HepG2 (cell line): ENCODE data around the gene CACNA1H. TPM values are rescaled to one million over a fixed set of nuclear protein-coding genes. Genes with fewer than 3 reads are reported as not detected.

Experiments used
- CTCF ChIP-seq: sonication (generic); formaldehyde crosslinking; IDR thresholded peaks from 2 replicates; pipeline ENCODE4 v1.5.0; 2020; ENCODE audit warnings: mild to moderate bottlenecking, missing genetic modification reagents, moderate library complexity
- FOXA1 ChIP-seq, 2 experiments: fragments of 450-650 bp in 1 of 2; sonication (generic) in 1 of 2; formaldehyde crosslinking in 1 of 2; IDR thresholded peaks; 2 replicates each; pipeline versions ENCODE4 v1.4.0 to v1.6.1; 2016 to 2020; ENCODE audit warnings: missing genetic modification reagents in 1 of 2
- GPN1 ChIP-seq: sonication (generic); formaldehyde crosslinking; IDR thresholded peaks from 2 replicates; pipeline ENCODE4 v1.5.1; 2020; ENCODE audit warnings: missing genetic modification reagents, borderline replicate concordance
- HDAC6 ChIP-seq: fragments of 200-600 bp; sonication (generic); IDR thresholded peaks from 2 replicates; pipeline ENCODE4 v1.7.0; 2017; ENCODE audit warnings: mild to moderate bottlenecking, antibody characterized with exemption, low read length, low read depth
- LRRFIP1 ChIP-seq: sonication (generic); formaldehyde crosslinking; conservative IDR thresholded peaks from 2 replicates; pipeline ENCODE4 v1.4.0; 2020; ENCODE audit warnings: missing genetic modification reagents
- NFE2 ChIP-seq: sonication (generic); formaldehyde crosslinking; IDR thresholded peaks from 2 replicates; pipeline ENCODE4 v1.4.0; 2020; ENCODE audit warnings: missing genetic modification reagents
- NR1H2 ChIP-seq: sonication (generic); formaldehyde crosslinking; IDR thresholded peaks from 2 replicates; pipeline ENCODE4 v1.8.1; 2022; ENCODE audit warnings: low read depth, missing genetic modification reagents, borderline replicate concordance
- PAXIP1 ChIP-seq: sonication (generic); formaldehyde crosslinking; conservative IDR thresholded peaks from 2 replicates; pipeline ENCODE4 v1.4.0; 2020; ENCODE audit warnings: mild to moderate bottlenecking, missing genetic modification reagents, moderate library complexity
- ZNF703 ChIP-seq: sonication (generic); formaldehyde crosslinking; IDR thresholded peaks from 2 replicates; pipeline ENCODE4 v1.5.1; 2020; ENCODE audit warnings: missing genetic modification reagents, mild to moderate bottlenecking, moderate library complexity, borderline replicate concordance
- ZNF747 ChIP-seq: sonication (generic); formaldehyde crosslinking; IDR thresholded peaks from 2 replicates; pipeline ENCODE4 v1.8.1; 2023; ENCODE audit warnings: missing genetic modification reagents, mild to moderate bottlenecking, borderline replicate concordance
- polyA plus RNA-seq, 8 experiments: library from polyadenylated mRNA; depleted of rRNA in 3 of 8; stranded (reverse) in 7 of 8; unstranded in 1 of 8; fragments of >200 nt; fragmentation: Illumina TruSeq in 4 of 8; extraction: Trizol in 4 of 8; gene quantifications; 2 replicates each; pipeline versions ENCODE4 v1.2.1 to v1.2.3, GENCODE V29; 2011 to 2016; ENCODE audit warnings: low read depth in 4 of 8, missing spikeins in 1 of 8, mixed read lengths in 1 of 8; ENCODE audit not compliant: insufficient read depth in 1 of 8
- total RNA-seq, 5 experiments: library from RNA; depleted of rRNA; stranded (reverse); fragments of >200 nt; fragmentation: Illumina TruSeq; extraction: Trizol; gene quantifications; 2 replicates each; pipeline ENCODE4 v1.2.3, GENCODE V29; 2016; ENCODE audit warnings: low read depth in 1 of 5
- TF ChIP-seq, protein P1 (sequence below), 2 experiments: sonication (generic) in 1 of 2; formaldehyde crosslinking in 1 of 2; IDR thresholded peaks; 2 replicates each; pipeline versions ENCODE4 v1.4.0 to v1.6.1; 2016 to 2020; ENCODE audit warnings: borderline replicate concordance in 1 of 2, low read depth in 1 of 2, mild to moderate bottlenecking in 1 of 2, missing genetic modification reagents in 1 of 2
- TF ChIP-seq, protein P2 (sequence below): sonication (generic); formaldehyde crosslinking; IDR thresholded peaks from 2 replicates; pipeline ENCODE4 v1.8.1; 2023; ENCODE audit warnings: mild to moderate bottlenecking, missing genetic modification reagents
- TF ChIP-seq, protein P3 (sequence below): sonication (generic); formaldehyde crosslinking; IDR thresholded peaks from 2 replicates; pipeline ENCODE4 v1.8.0; 2022; ENCODE audit warnings: mild to moderate bottlenecking, missing genetic modification reagents; ENCODE audit not compliant: insufficient replicate concordance

Gene CACNA1H
- total and polyA plus RNA-seq, 2 of the 13 experiments (the other 11 are each of a cell fraction or from before 2014, with no cell fraction given) = 0.40 to 1.8 TPM

DNA sequence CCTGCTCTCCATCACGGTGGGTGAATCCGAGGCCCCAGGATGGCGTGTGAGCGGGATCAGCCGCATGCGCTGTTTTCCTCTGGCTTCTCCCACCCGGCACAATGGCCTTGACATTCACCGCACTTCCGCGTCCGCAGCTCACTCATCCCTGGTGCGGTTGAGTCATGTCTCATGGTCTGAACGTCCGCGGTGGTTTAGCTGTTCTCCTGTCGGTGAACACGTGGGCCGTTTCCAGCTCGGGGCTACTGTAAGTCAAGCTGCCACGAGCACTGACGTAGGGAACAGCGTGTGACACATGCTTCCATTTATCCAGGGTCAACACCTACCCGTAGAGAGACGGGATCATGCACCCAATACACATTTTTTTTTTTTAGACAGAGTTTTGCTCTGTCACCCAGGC is 15.3 kb upstream of the CACNA1H start (continued):
- TF ChIP-seq, protein P1, sequence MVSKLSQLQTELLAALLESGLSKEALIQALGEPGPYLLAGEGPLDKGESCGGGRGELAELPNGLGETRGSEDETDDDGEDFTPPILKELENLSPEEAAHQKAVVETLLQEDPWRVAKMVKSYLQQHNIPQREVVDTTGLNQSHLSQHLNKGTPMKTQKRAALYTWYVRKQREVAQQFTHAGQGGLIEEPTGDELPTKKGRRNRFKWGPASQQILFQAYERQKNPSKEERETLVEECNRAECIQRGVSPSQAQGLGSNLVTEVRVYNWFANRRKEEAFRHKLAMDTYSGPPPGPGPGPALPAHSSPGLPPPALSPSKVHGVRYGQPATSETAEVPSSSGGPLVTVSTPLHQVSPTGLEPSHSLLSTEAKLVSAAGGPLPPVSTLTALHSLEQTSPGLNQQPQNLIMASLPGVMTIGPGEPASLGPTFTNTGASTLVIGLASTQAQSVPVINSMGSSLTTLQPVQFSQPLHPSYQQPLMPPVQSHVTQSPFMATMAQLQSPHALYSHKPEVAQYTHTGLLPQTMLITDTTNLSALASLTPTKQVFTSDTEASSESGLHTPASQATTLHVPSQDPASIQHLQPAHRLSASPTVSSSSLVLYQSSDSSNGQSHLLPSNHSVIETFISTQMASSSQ (IDR thresholded peaks at IDR 0.05; ENCODE audit: low read depth) = no peak
- TF ChIP-seq, protein P1 (CRISPR knock-in tag; IDR thresholded peaks at IDR 0.05; ENCODE audit: borderline replicate concordance) = no peak
- TF ChIP-seq, protein P2, sequence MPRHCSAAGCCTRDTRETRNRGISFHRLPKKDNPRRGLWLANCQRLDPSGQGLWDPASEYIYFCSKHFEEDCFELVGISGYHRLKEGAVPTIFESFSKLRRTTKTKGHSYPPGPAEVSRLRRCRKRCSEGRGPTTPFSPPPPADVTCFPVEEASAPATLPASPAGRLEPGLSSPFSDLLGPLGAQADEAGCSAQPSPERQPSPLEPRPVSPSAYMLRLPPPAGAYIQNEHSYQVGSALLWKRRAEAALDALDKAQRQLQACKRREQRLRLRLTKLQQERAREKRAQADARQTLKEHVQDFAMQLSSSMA (CRISPR knock-in tag) = no peak
- TF ChIP-seq CTCF (CRISPR knock-in tag) = no peak
- no peak for TF ChIP-seq GPN1
- TF ChIP-seq FOXA1 (IDR thresholded peaks at IDR 0.05) = no peak
- peak; percentile 35; the same call in 1 of the 2 replicates for TF ChIP-seq FOXA1 (CRISPR knock-in tag; IDR thresholded peaks at IDR 0.05)
- no peak for TF ChIP-seq HDAC6
- no peak for TF ChIP-seq ZNF747 (CRISPR knock-in tag)
- TF ChIP-seq NFE2 = no peak
- no peak for TF ChIP-seq LRRFIP1
- TF ChIP-seq ZNF703 (CRISPR knock-in tag) = no peak
- no peak for TF ChIP-seq NR1H2
- TF ChIP-seq PAXIP1 (CRISPR knock-in tag) = 0 out of 2 replicates have a peak, but pooled peaks have one; percentile 33
- TF ChIP-seq, protein P3, sequence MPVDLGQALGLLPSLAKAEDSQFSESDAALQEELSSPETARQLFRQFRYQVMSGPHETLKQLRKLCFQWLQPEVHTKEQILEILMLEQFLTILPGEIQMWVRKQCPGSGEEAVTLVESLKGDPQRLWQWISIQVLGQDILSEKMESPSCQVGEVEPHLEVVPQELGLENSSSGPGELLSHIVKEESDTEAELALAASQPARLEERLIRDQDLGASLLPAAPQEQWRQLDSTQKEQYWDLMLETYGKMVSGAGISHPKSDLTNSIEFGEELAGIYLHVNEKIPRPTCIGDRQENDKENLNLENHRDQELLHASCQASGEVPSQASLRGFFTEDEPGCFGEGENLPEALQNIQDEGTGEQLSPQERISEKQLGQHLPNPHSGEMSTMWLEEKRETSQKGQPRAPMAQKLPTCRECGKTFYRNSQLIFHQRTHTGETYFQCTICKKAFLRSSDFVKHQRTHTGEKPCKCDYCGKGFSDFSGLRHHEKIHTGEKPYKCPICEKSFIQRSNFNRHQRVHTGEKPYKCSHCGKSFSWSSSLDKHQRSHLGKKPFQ (CRISPR knock-in tag) = peak; percentile 46
